Activated CD4-positive, alpha-beta T cell treated with anti-CD3 and anti-CD28 coated beads for 36 hours (primary cell): ENCODE data around the gene ZBTB7B. TPM values are rescaled to one million over a fixed set of nuclear protein-coding genes. Genes with fewer than 3 reads are reported as not detected.
A peak's percentile ranks its signal among the peaks of the same experiment; 100 is the strongest.

Experiments used
- ATAC-seq: fragments of 200-7000 bp; cut with Tn5 transposase; one replicate; pipeline ENCODE4 v1.10.0; 2021; ENCODE audit warnings: mild to moderate bottlenecking, moderate library complexity
- CTCF ChIA-PET: fragments of 350-600 bp; sonication (Branson Sonifier 250); formaldehyde crosslinking; loops from one replicate; lab custom pipeline; 2021; ENCODE audit warnings: antibody characterized with exemption; lab: Charles Lee
- POLR2A ChIA-PET: fragments of 350-600 bp; sonication (Branson Sonifier 250); formaldehyde crosslinking; loops from one replicate; lab custom pipeline; 2021; ENCODE audit warnings: antibody characterized with exemption, inconsistent platforms; lab: Charles Lee
- DNase-seq: peaks from one replicate; pipeline ENCODE4 v3.0.0-alpha.2; 2020
- H3K27ac Mint-ChIP-seq: one replicate; pipeline ENCODE4 v1.8.0; 2021; ENCODE audit warnings: mixed read lengths
- H3K27me3 Mint-ChIP-seq: one replicate; pipeline ENCODE4 v1.8.0; 2021; ENCODE audit warnings: mixed read lengths
- H3K36me3 Mint-ChIP-seq: one replicate; pipeline ENCODE4 v1.8.0; 2021; ENCODE audit warnings: low read depth, mixed read lengths
- H3K4me1 Mint-ChIP-seq: one replicate; pipeline ENCODE4 v1.8.0; 2021; ENCODE audit warnings: mixed read lengths
- H3K4me3 Mint-ChIP-seq: one replicate; pipeline ENCODE4 v1.8.0; 2021; ENCODE audit warnings: mild to moderate bottlenecking, moderate library complexity, mixed read lengths
- H3K9me3 Mint-ChIP-seq: one replicate; pipeline ENCODE4 v1.8.0; 2021; ENCODE audit warnings: low read depth, mixed read lengths
- intact Hi-C, 2 experiments: fragments of 100-400 bp; cut with DNase I in 1 of 2; cut with micrococcal nuclease in 1 of 2; formaldehyde crosslinking; loops; one replicate each; pipeline versions ENCODE4 v1.14.2 to v1.15.1; 2022 to 2024; cut with DNase I, micrococcal nuclease
- total RNA-seq, 2 experiments: library from RNA; stranded (reverse); gene quantifications; one replicate each; pipeline ENCODE4 v1.2.3, GENCODE V29; 2021

Gene ZBTB7B
- total RNA-seq, 2 experiments from 2014 or later, result 94.0 to 105 TPM

- POLR2A ChIA-PET, result no interaction called here
- no peaks in the 10 kb centered on the region for H3K9me3 Mint-ChIP-seq
- DNase-seq (no peak), ATAC-seq (no peak)
- intact Hi-C loops, result no loop called here
- no peak overlapping the region for H3K27ac Mint-ChIP-seq
- H3K27me3 Mint-ChIP-seq, result no peaks in the 10 kb centered on the region
- no peak overlapping the region for H3K4me3 Mint-ChIP-seq
- H3K4me1 Mint-ChIP-seq, result peaks cover 27% of the 10 kb centered on the region
- peaks cover 14% of the 10 kb centered on the region for H3K36me3 Mint-ChIP-seq
- CTCF ChIA-PET, result interaction anchor here (0.7 to 1.5 kb wide), 9 partner anchors 16 to 678 kb away, joined by 3 to 5 read pairs (median 3); no protein-coding TSS in a partner anchor
Measured at GRCh38 chr1:155022136-155022926, 19.7 kb downstream of the ZBTB7B start.

- Mint-ChIP-seq H3K4me1 (peaks cover 23% of the 10 kb centered on the region), H3K36me3 (peaks cover 14% of the 10 kb centered on the region), H3K4me3 (no peak overlapping the region), H3K27ac (no peak overlapping the region), H3K9me3 (no peaks in the 10 kb centered on the region), H3K27me3 (no peaks in the 10 kb centered on the region)
- POLR2A ChIA-PET, result no interaction called here
- DNase-seq (no peak), ATAC-seq (no peak)
- CTCF ChIA-PET, result interaction anchor here (0.7 to 1.3 kb wide), 8 partner anchors 16 to 678 kb away, joined by 3 to 5 read pairs (median 3); no protein-coding TSS in a partner anchor
- intact Hi-C loops, result no loop called here
Measured at GRCh38 chr1:155022927-155023236, 20.3 kb downstream of the ZBTB7B start.

GRCh38 chr1:155023627-155024026, 21.0 kb downstream of the ZBTB7B start:
- Mint-ChIP-seq H3K27ac (no peak overlapping the region), H3K4me3 (no peak overlapping the region), H3K9me3 (no peaks in the 10 kb centered on the region), H3K27me3 (no peaks in the 10 kb centered on the region), H3K4me1 (peaks cover 18% of the 10 kb centered on the region), H3K36me3 (peaks cover 10% of the 10 kb centered on the region)
- ChIA-PET CTCF (interaction anchor here (0.5 to 1.3 kb wide), 5 partner anchors 21 to 81 kb away, joined by 3 to 5 read pairs (median 4); no protein-coding TSS in a partner anchor), POLR2A (no interaction called here)
- no peak for DNase-seq
- no peak for ATAC-seq
- intact Hi-C loops, result no loop called here

DNA sequence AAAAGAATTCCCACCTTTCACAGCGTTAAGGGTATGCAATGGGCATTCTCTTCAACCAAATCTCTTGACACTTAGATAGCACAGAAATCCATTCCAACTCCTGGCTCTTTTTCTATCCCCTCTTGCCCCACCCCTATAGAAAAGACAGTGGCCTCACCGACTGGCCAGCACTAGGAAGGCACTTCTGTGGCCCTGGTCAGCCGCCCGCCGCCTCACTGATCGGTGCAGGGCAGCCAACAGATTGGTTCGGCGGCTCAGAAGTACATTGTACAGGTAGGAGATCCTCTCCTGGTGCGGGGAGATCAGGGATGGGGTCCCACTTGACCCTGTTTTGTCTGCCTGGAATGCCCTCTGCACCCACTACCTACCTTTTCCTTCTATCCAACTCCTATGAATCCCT, 21.7 kb downstream of the ZBTB7B start:
- ChIA-PET POLR2A (no interaction called here), CTCF (interaction anchor here (0.7 to 0.8 kb wide), 2 partner anchors 10 to 14 kb away, joined by 3 read pairs; no protein-coding TSS in a partner anchor)
- Mint-ChIP-seq H3K27me3 (no peaks in the 10 kb centered on the region), H3K9me3 (no peaks in the 10 kb centered on the region), H3K27ac (no peak overlapping the region), H3K4me3 (no peak overlapping the region), H3K4me1 (peaks cover 11% of the 10 kb centered on the region), H3K36me3 (peaks cover 3% of the 10 kb centered on the region)
- DNase-seq (no peak), ATAC-seq (no peak)
- intact Hi-C loops, result no loop called here

DNA sequence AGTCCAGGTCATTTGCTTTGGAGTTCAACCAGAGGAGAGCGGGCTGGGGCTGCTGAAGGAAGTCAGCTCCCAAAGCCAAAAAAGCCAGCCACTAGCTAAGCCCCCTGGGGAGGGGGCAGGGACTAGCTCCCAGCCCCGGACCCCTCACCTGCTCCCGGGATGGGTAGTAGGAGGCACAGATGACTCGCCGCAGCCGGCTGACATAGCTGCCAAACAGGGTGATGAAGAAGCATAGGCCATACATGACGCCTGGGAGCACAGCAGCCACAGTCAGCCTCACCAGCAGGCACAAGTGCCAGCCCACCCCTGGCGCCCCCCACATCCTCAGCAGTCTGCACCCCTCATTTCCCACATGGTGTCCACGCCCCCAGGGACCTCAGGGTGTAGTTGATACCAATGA, 23.6 kb downstream of the ZBTB7B start:
- no peaks in the 10 kb centered on the region for H3K36me3 Mint-ChIP-seq
- ChIA-PET POLR2A (interaction anchor here (0.5 kb wide), 1 partner anchor 29 kb away, joined by 3 read pairs; no protein-coding TSS in a partner anchor), CTCF (interaction anchor here (1.0 to 2.1 kb wide), 2 partner anchors 18 to 65 kb away, joined by 5 to 8 read pairs; no protein-coding TSS in a partner anchor)
- H3K4me1 Mint-ChIP-seq, result peaks cover 2% of the 10 kb centered on the region
- H3K4me3 Mint-ChIP-seq, result no peak overlapping the region
- no peak overlapping the region for H3K27ac Mint-ChIP-seq
- H3K9me3 Mint-ChIP-seq, result no peaks in the 10 kb centered on the region
- no peak for DNase-seq
- no peaks in the 10 kb centered on the region for H3K27me3 Mint-ChIP-seq
- ATAC-seq, result no peak
- intact Hi-C loops, result no loop called here

DNA sequence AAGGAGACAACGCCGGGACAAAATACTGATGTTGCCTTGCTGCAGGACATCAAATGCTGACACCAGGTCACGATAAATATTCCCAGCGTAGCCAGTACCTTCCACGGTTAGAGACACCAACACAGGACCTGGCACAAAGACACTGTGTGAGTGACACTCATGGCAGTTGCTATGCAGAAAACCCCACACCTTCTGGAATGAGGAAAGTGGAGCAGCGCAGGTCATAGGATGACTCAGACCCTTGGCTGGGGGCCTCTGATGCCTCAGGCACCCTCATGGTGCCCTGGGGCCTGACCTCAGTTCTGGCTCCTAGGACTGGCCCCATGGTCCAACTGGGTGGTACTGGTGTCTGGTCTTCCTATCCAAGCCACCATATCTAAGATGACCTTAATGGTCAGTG, 24.0 kb downstream of the ZBTB7B start:
- H3K36me3 Mint-ChIP-seq, result no peaks in the 10 kb centered on the region
- H3K4me1 Mint-ChIP-seq, result peaks cover under 1% of the 10 kb centered on the region
- no peak overlapping the region for H3K4me3 Mint-ChIP-seq
- H3K9me3 Mint-ChIP-seq, result no peaks in the 10 kb centered on the region
- CTCF ChIA-PET, result interaction anchor here (1.0 to 2.1 kb wide), 2 partner anchors 18 to 65 kb away, joined by 5 to 8 read pairs; no protein-coding TSS in a partner anchor
- intact Hi-C loops, result no loop called here
- ATAC-seq (peak; percentile 59), DNase-seq (no peak)
- POLR2A ChIA-PET, result no interaction called here
- no peaks in the 10 kb centered on the region for H3K27me3 Mint-ChIP-seq
- no peak overlapping the region for H3K27ac Mint-ChIP-seq

DNA sequence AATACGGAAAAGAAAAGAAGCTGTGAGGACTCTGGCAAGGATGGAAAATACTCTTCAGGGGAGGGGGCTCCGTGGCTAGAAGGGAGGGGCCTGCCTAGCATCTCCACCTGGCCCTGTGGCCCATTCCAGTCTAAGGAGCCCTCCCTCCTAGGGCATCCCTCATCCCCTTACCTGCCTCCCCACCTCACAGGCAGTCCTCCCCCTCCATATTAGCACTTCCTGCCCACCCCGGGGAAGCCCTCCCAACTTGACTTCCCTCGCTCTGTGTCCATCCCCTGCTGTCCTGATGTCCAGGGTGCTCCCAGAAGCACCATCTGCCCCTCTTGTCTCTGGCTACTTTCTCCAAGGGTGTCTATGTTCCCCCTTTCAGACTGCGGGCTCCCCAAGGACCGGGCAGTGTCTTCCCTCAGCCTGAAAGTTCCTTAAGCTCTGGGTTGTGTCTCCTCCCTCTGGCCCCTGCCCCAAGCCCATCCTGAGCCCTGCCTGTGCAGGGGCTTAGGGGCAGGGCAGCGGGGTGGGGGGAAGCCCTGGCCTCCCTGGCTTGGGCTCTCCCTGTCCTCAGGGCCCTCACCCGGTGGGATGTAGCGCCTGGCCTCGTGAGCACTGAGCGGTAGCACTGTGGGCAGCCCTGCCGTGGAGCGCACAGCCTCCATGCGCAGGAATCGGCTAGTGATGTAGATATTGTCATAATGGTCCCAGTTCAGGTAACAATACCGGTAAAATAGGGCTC, 27.1 kb downstream of the ZBTB7B start:
- intact Hi-C loops, result no loop called here
- no peak overlapping the region for H3K4me3 Mint-ChIP-seq
- H3K27me3 Mint-ChIP-seq, result no peaks in the 10 kb centered on the region
- ChIA-PET POLR2A (no interaction called here), CTCF (interaction anchor here (1.0 kb wide), 1 partner anchor 15 kb away, joined by 3 read pairs; no protein-coding TSS in a partner anchor)
- H3K27ac Mint-ChIP-seq, result no peak overlapping the region
- H3K9me3 Mint-ChIP-seq, result no peaks in the 10 kb centered on the region
- ATAC-seq (no peak), DNase-seq (no peak)
- H3K4me1 Mint-ChIP-seq, result no peaks in the 10 kb centered on the region
- H3K36me3 Mint-ChIP-seq, result no peaks in the 10 kb centered on the region

- Mint-ChIP-seq H3K27ac (no peak overlapping the region), H3K9me3 (no peaks in the 10 kb centered on the region), H3K4me1 (no peaks in the 10 kb centered on the region), H3K27me3 (no peaks in the 10 kb centered on the region), H3K36me3 (no peaks in the 10 kb centered on the region), H3K4me3 (no peak overlapping the region)
- DNase-seq (no peak), ATAC-seq (no peak)
- intact Hi-C loops, result no loop called here
- POLR2A ChIA-PET, result no interaction called here
- CTCF ChIA-PET, result interaction anchor here (1.0 kb wide), 1 partner anchor 14 kb away, joined by 3 read pairs; no protein-coding TSS in a partner anchor
Measured at GRCh38 chr1:155030243-155030795, 27.7 kb downstream of the ZBTB7B start.

DNA sequence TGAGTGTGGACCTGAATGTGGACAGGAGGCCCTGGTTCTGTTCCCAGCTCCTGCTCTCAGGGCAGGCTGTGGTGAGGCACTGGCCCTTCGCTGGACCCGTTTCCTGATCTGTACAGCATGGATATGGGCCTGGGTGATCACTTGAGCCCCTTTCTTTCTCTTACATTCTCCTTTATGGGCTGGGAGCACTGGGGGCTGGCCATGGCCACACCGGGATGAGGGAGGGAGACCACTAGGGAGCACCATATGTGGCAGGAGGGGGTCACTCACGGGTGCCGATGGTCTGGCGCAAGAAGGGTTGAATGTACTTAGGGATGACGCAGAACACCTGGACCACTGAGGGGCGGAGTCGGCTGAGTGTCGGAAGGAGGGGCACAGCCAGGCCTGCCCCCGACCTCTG, 28.3 kb downstream of the ZBTB7B start:
- no peaks in the 10 kb centered on the region for H3K36me3 Mint-ChIP-seq
- no peaks in the 10 kb centered on the region for H3K9me3 Mint-ChIP-seq
- ATAC-seq, result no peak
- no peak overlapping the region for H3K27ac Mint-ChIP-seq
- DNase-seq, result no peak
- intact Hi-C loops, result no loop called here
- ChIA-PET CTCF (interaction anchor here (0.6 kb wide), 1 partner anchor 431 kb away, joined by 4 read pairs; no protein-coding TSS in a partner anchor), POLR2A (no interaction called here)
- H3K4me1 Mint-ChIP-seq, result no peaks in the 10 kb centered on the region
- H3K4me3 Mint-ChIP-seq, result no peak overlapping the region
- H3K27me3 Mint-ChIP-seq, result no peaks in the 10 kb centered on the region

DNA sequence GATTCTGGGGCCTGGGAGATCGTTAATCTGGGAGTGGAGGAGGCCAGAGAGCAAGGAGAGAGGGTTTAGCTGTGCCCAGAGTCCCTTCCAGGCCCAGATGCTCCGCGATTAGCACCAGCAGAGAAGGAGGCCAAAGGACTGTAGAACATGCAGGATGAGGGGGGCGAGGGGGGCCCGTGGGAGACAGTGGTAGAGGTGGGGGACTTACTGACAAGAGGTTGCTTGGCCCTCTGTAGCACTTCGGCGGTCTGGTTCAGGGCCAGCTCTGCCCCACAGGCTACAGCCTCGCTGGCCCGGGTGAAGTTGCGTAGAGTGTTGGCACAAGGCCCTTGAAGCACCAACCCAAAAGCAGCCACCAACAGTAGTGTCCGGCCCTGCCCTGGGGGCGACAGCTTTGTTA, 30.3 kb downstream of the ZBTB7B start:
- ATAC-seq, result no peak
- H3K9me3 Mint-ChIP-seq, result no peaks in the 10 kb centered on the region
- DNase-seq, result no peak
- H3K4me1 Mint-ChIP-seq, result no peaks in the 10 kb centered on the region
- H3K36me3 Mint-ChIP-seq, result no peaks in the 10 kb centered on the region
- H3K27me3 Mint-ChIP-seq, result no peaks in the 10 kb centered on the region
- ChIA-PET CTCF (interaction anchor here (1.0 to 1.6 kb wide), 3 partner anchors 9 to 15 kb away, joined by 3 to 6 read pairs (median 5); no protein-coding TSS in a partner anchor), POLR2A (no interaction called here)
- no peak overlapping the region for H3K4me3 Mint-ChIP-seq
- no peak overlapping the region for H3K27ac Mint-ChIP-seq
- intact Hi-C loops, result no loop called here

DNA sequence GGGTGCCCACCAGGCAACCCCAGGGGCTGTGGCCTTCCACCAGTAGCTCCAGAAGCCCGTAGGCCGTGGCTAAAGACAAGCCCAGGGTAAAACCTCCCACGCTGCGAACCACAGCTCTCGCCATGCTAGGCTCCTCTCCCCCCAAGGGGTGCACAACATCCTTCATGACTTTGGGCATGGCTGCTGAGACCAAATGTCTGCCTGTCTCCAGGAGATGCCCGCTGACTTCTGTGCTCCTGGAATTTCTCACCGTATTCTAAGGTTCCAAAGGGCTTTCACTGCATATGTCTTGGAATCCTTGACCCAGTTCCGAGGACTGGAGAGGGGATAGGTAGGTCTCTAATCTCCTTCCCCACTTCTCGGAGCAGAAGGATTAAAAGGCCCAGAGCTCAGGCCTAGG, 30.9 kb downstream of the ZBTB7B start, which contains the start of the genes DCST1 and DCST2:
TSS of gene DCST1 (plus strand) at position 301 of the 400 bp plus-strand sequence. CDS start 213 bp downstream, outside the sequence.
TSS of gene DCST2 (minus strand) at position 258 of the 400 bp plus-strand sequence. CDS start at position 178, 80 bp downstream.
- Mint-ChIP-seq H3K27me3 (no peaks in the 10 kb centered on the region), H3K4me3 (no peak within 1 kb of the TSS), H3K27ac (no peak within 1 kb of the TSS), H3K9me3 (no peaks in the 10 kb centered on the region), H3K36me3 (no peaks in the 10 kb centered on the region), H3K4me1 (no peaks in the 10 kb centered on the region)
- intact Hi-C loops, result no loop called here
- ChIA-PET CTCF (interaction anchor here (1.0 to 1.5 kb wide), 3 partner anchors 8 to 16 kb away, joined by 3 to 6 read pairs (median 4); no protein-coding TSS in a partner anchor), POLR2A (no interaction called here)
- DNase-seq (no peak), ATAC-seq (no peak)
